ENCODE results near the gene ZNF583.

DNA sequence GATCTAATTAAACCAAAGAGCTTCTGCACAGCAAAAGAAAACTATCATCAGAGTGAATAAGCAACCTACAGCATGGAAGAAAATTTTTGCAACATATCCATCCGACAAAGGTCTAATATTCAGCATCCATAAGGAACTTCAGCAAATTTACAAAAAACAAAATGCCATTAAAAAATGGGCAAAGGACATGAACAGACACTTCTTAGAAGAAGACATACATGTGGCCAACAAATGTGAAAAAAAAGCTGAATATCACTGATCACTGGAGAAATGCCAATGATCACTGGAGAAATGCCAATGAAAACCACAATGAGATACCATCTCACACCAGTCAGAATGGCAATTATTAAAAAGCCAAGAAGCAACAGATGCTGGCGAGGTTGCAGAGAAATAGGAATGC is 43.3 kb upstream of the ZNF583 start:
- TF ChIP-seq POLR2A (IDR thresholded peaks at IDR 0.05; ENCODE audit: borderline replicate concordance, extremely low read depth, insufficient read depth, insufficient read length), result no peak
- TF ChIP-seq, protein P1, sequence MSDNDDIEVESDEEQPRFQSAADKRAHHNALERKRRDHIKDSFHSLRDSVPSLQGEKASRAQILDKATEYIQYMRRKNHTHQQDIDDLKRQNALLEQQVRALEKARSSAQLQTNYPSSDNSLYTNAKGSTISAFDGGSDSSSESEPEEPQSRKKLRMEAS (IDR thresholded peaks at IDR 0.05), result no peak
- TF ChIP-seq, protein P2, sequence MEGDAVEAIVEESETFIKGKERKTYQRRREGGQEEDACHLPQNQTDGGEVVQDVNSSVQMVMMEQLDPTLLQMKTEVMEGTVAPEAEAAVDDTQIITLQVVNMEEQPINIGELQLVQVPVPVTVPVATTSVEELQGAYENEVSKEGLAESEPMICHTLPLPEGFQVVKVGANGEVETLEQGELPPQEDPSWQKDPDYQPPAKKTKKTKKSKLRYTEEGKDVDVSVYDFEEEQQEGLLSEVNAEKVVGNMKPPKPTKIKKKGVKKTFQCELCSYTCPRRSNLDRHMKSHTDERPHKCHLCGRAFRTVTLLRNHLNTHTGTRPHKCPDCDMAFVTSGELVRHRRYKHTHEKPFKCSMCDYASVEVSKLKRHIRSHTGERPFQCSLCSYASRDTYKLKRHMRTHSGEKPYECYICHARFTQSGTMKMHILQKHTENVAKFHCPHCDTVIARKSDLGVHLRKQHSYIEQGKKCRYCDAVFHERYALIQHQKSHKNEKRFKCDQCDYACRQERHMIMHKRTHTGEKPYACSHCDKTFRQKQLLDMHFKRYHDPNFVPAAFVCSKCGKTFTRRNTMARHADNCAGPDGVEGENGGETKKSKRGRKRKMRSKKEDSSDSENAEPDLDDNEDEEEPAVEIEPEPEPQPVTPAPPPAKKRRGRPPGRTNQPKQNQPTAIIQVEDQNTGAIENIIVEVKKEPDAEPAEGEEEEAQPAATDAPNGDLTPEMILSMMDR (IDR thresholded peaks at IDR 0.05 in 2 of 3, conservative IDR thresholded peaks at IDR 0.05 in 1 of 3; ENCODE audit: borderline replicate concordance in 1 of 3, insufficient read depth in 1 of 3, low read depth in 2 of 3, low read length in 2 of 3), result no peak

Measured in HCT116 (cell line).